Ectodermal cell (in vitro differentiated cells): ENCODE results near the gene IPO4.
A peak's percentile ranks its signal among the peaks of the same experiment; 100 is the strongest.

Experiments used
- H3K27ac ChIP-seq: 2 replicates; pipeline ENCODE4 v1.7.0; 2013; ENCODE audit warnings: mild to moderate bottlenecking, low read depth, low read length; ENCODE audit not compliant: insufficient read depth, poor library complexity, severe bottlenecking
- H3K27me3 ChIP-seq: 2 replicates; pipeline ENCODE4 v1.7.0; 2013; ENCODE audit warnings: mild to moderate bottlenecking, low read length; ENCODE audit not compliant: insufficient read depth, control insufficient read depth, poor library complexity, severe bottlenecking
- H3K36me3 ChIP-seq: one replicate; pipeline ENCODE4 v1.7.0; 2013; ENCODE audit warnings: low read length; ENCODE audit not compliant: control insufficient read depth, insufficient read depth
- H3K4me1 ChIP-seq: one replicate; pipeline ENCODE4 v1.7.0; 2013; ENCODE audit warnings: low read length; ENCODE audit not compliant: control insufficient read depth, insufficient read depth
- H3K4me3 ChIP-seq: 2 replicates; pipeline ENCODE4 v1.7.0; 2013; ENCODE audit warnings: low read depth, low read length, control low read depth; ENCODE audit not compliant: insufficient read depth
- H3K9me3 ChIP-seq: 2 replicates; pipeline ENCODE4 v1.7.0; 2013; ENCODE audit warnings: mild to moderate bottlenecking, low read length, moderate library complexity; ENCODE audit not compliant: control insufficient read depth
- WGBS, 2 experiments: methylation state at CpG; one replicate each; pipeline ENCODE4 v1.1.7; 2013; ENCODE audit warnings: missing lambda C conversion rate in 2 of 2; 5-methylcytosine and 5-hydroxymethylcytosine counted together

IPO4 gene

DNA sequence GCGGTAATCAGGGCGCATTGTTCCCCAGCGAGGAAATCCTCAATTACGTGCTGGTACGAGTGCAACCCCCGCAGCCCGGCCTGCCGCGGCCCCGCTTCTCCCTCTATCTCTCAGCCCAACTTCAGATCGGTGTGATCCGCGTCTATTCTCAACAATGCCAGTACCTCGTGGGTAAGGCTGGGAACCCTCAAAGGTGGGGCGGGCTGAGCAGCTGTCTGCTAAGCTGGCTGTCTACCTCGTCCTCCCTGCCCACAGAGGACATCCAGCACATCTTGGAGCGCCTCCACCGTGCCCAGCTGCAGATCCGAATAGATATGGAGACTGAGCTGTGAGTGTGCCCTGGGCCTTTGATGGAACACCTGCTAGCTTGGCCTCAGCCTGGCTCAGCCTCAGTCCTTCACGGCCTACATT lies 15.7 kb downstream of the IPO4 start:
- H3K27ac ChIP-seq, result no peak overlapping the region
- peaks cover 2% of the 10 kb centered on the region for H3K36me3 ChIP-seq
- peaks cover 6% of the 10 kb centered on the region for H3K4me1 ChIP-seq
- no peaks in the 10 kb centered on the region for H3K27me3 ChIP-seq
- H3K9me3 ChIP-seq, result no peaks in the 10 kb centered on the region
- 91 to 93% methylated on average over 20 of the region's 20 CpGs for WGBS, 2 experiments
- H3K4me3 ChIP-seq, result peak overlapping the region; percentile 60

DNA sequence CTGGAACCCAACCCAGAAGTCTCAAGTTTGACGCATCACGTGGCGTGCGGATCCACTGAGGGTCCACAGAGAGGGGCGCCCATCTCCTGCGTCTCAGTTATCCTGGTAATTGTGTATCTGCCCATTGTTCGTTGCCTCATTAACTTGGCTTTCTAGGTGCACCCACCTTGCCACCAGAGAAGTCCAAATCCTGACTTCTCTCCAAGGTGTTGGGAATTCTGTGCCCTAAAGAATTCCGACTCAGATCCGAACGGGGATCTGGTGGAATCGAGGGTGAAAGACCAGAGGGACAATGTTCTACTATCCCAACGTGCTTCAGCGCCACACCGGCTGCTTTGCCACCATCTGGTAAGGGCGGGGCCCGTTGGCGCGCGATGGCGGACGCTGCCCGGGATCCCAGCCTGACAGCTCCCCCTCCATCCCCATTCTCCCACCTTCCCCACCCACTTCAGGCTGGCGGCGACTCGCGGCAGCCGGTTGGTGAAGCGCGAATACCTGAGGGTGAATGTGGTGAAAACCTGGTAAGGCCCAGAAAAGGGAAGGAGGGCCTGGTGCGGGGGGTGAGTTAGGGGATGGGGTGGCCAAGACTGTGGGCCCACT lies 16.3 kb downstream of the IPO4 start:
- Histone ChIP-seq H3K4me1 (peaks cover 6% of the 10 kb centered on the region), H3K27me3 (no peaks in the 10 kb centered on the region), H3K4me3 (peak overlapping the region; percentile 60), H3K9me3 (no peaks in the 10 kb centered on the region), H3K36me3 (no peaks in the 10 kb centered on the region), H3K27ac (no peak overlapping the region)
- WGBS, 2 experiments, result 78 to 83% methylated on average over 30 of the region's 30 CpGs

DNA sequence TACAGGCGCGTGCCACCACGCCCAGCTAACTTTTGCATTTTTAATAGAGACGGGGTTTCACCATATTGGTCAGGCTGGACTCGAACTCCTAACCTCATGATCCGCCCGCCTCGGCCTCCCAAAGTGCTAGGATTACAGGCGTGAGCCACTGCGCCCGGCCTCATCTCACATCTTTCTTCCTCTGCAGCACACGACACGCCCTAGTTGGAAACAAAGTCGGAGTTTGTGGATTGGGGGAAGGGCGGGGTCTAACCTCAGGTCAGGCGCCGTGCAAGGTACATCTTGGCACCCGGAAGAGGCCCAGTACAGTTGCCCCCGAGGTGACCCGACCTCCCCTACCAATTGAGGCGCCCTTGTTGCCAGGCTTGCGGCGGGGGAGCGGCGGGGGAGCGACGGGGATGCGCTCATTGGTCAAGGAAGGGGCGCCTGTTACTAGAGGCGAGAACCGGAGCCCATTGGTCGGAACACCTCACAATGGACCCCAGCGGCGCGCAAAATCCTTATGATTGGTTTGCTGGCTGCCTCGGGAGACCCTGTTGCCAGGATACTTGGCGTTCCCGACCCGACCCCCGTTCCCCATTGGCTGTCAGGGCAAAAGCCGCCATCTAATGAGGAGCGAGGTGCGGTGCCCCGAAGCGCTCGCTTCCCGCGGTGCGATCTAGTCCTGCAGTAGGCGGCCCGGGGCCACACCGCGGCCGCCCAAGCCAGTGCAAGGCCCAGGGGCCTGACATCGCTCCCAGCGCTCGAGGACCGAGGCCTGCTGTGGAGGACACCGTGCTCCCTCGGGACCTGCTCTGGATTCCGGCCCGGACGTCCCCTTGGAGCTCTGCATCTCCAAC lies 17.0 kb downstream of the IPO4 start, which contains the start of gene REC8:
REC8 (plus strand) TSS at position 659 of the 839 bp plus-strand sequence. CDS start 473 bp downstream, outside the sequence.
- no peaks in the 10 kb centered on the region for H3K36me3 ChIP-seq
- peak within 1 kb of the TSS; percentile 60 for H3K4me3 ChIP-seq
- H3K9me3 ChIP-seq, result no peaks in the 10 kb centered on the region
- H3K4me1 ChIP-seq, result peaks cover 6% of the 10 kb centered on the region
- 27 to 31% methylated on average over 63 of the region's 63 CpGs for WGBS, 2 experiments
- no peaks in the 10 kb centered on the region for H3K27me3 ChIP-seq
- peak within 1 kb of the TSS; percentile 48 for H3K27ac ChIP-seq

DNA sequence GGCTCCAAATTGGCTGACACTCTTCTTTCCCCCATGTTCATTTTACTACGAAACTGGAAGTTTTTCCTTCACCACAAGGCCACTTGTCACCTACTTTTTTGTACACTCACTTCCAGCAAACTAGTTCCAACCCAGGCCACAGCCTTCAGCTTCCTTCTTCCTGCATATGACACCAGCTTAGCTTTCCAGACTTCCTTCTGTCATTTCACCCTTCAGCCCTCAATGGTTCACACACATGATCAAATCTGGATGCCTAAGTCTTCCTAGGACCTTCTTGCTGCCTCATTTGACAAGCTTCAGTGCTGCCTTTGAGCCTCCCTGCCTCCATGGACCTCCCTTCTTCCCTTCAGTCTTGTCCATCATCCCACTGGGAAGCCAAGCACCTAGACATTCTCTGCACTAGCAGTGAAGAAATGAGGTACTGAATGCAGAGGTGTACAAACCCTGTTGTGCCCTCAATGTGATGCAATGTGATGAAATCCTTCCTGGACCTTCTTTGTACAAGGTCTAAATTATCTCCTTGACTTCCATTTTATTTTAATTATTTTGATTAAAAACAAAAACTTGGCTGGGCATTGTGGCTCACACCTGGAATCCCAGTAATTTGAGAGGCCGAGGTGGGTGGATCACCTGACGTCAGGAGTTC lies 21.0 kb downstream of the IPO4 start:
- H3K27ac ChIP-seq, result no peak overlapping the region
- no peaks in the 10 kb centered on the region for H3K9me3 ChIP-seq
- 93% methylated on average over 3 of the region's 3 CpGs for WGBS, 2 experiments
- H3K4me1 ChIP-seq, result peaks cover 2% of the 10 kb centered on the region
- no peaks in the 10 kb centered on the region for H3K27me3 ChIP-seq
- no peak overlapping the region for H3K4me3 ChIP-seq
- H3K36me3 ChIP-seq, result no peaks in the 10 kb centered on the region

DNA sequence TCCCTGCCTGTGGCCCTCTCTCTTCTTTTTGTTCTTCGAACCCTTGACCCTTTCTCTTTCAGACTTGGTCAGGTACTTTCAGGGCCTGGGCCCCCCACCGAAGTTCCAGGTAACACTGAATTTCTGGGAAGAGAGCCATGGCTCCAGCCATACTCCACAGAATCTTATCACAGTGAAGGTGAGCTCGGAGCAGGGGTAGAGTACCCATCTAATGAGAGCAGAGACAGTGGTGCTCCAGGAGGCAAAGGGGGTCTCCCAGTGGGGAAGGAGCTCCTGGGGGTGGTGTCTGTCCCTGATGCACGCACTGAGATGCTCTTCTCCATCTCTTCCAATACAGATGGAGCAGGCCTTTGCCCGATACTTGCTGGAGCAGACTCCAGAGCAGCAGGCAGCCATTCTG lies 22.8 kb downstream of the IPO4 start:
- Histone ChIP-seq H3K9me3 (no peaks in the 10 kb centered on the region), H3K27ac (no peak overlapping the region), H3K36me3 (no peaks in the 10 kb centered on the region), H3K27me3 (no peaks in the 10 kb centered on the region), H3K4me3 (no peak overlapping the region), H3K4me1 (no peaks in the 10 kb centered on the region)
- 90 to 93% methylated on average over 5 of the region's 5 CpGs for WGBS, 2 experiments

DNA sequence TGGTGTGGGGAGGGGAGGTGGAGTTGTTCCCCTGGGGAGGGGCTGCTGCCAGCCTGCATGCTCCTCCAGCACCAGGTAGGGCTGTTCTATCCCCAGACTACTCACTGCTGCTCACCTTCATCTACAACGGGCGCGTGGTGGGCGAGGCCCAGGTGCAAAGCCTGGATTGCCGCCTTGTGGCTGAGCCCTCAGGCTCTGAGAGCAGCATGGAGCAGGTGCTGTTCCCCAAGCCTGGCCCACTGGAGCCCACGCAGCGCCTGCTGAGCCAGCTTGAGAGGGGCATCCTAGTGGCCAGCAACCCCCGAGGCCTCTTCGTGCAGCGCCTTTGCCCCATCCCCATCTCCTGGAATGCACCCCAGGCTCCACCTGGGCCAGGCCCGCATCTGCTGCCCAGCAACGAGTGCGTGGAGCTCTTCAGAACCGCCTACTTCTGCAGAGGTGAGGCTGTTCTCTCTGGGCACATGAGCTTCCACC lies 24.1 kb downstream of the IPO4 start:
- no peak overlapping the region for H3K27ac ChIP-seq
- H3K36me3 ChIP-seq, result no peaks in the 10 kb centered on the region
- no peak overlapping the region for H3K4me3 ChIP-seq
- H3K27me3 ChIP-seq, result no peaks in the 10 kb centered on the region
- no peaks in the 10 kb centered on the region for H3K9me3 ChIP-seq
- H3K4me1 ChIP-seq, result no peaks in the 10 kb centered on the region
- WGBS, 2 experiments, result 93 to 95% methylated on average over 14 of the region's 14 CpGs

DNA sequence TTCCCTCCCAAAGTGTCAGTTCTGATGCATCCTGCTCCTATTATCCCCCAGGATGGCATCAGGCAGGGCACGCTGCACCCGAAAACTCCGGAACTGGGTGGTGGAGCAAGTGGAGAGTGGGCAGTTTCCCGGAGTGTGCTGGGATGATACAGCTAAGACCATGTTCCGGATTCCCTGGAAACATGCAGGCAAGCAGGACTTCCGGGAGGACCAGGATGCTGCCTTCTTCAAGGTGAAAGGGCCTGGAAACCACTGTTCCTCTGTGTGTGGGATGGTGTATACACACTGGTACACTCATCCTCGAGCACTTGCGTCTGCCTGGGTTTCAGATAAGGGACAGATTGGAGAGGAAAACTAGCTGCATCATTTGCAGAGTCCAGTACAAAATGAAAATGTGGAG lies 26.5 kb downstream of the IPO4 start:
- Histone ChIP-seq H3K27me3 (no peaks in the 10 kb centered on the region), H3K27ac (no peak overlapping the region), H3K4me1 (no peaks in the 10 kb centered on the region), H3K4me3 (no peak overlapping the region), H3K36me3 (peaks cover 15% of the 10 kb centered on the region), H3K9me3 (no peaks in the 10 kb centered on the region)
- WGBS, 2 experiments, result 95 to 96% methylated on average over 8 of the region's 8 CpGs

DNA sequence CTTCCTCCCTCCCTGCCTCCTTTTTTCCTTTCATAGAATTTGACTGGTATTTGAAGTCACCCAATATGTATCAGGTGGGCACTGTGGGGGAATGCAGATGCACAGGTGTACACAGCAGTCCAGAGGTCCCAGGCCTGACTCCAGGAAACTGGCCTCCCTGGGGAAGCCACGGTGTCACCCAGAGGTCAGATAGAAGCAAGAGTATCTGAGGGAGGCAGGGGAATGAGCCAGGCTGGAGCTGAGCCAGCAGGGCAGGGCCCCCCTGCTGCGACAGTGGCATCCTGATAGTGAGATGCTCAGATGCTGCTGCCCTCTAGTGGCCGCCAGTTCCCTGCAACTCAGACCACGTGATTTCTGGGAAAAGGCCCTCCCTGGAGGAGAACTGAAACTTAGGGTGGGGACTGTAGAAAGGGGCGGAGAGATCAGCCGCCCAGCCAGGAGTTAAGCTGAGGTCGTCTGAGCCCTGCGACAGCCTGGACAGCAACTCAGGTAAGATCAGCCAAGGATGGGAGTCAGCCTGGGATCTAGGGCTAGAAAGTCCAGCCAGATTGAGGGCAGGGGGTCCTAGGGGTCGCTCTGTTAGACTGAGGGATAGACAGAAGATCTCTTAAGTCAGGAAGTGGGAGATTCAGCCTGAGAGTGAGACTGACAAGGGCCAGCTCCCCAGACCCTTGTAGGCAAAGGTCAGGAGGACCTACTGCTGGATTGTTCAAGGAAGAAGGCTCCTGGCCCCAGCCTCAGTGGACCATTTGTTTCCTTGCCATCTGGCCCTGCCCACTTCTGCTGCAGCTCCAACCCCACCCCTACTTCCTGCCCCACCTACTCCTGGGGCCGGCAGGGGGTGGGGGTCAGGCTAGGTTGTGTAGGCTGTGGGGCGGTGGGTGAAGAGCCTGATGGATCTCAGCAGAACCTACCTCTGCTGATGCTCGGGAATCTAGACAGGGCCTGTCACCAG lies 27.5 kb downstream of the IPO4 start, which contains the start of gene IRF9:
IRF9 (plus strand) TSS at position 416 of the 955 bp plus-strand sequence. CDS start 880 bp downstream, outside the sequence.
- 16 to 20% methylated on average over 12 of the region's 12 CpGs for WGBS, 2 experiments
- no peaks in the 10 kb centered on the region for H3K9me3 ChIP-seq
- H3K4me1 ChIP-seq, result no peaks in the 10 kb centered on the region
- H3K27me3 ChIP-seq, result no peaks in the 10 kb centered on the region
- H3K36me3 ChIP-seq, result peaks cover 20% of the 10 kb centered on the region
- peak within 1 kb of the TSS; percentile 43 for H3K4me3 ChIP-seq
- peak within 1 kb of the TSS; percentile 60 for H3K27ac ChIP-seq

DNA sequence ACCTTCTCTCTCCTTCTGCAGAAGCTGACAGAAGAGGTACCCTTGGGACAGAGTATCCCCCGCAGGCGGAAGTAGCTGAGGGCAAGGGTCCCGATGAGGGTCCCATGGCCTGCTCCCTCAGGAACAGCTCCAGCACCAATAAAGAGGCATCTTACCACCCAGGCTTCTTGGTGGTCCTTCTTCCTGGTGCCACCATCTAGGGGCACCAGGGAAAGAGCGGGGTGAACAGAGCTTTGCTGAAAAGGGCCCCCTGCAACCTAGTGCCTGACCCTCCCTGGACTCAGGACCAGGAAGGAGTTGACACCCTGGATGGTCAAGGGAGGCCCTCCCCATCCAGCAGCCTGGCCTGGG lies 28.1 kb downstream of the IPO4 start:
- Histone ChIP-seq H3K27me3 (no peaks in the 10 kb centered on the region), H3K9me3 (no peaks in the 10 kb centered on the region), H3K36me3 (peaks cover 26% of the 10 kb centered on the region), H3K4me1 (no peaks in the 10 kb centered on the region), H3K4me3 (no peak overlapping the region), H3K27ac (no peak overlapping the region)
- 96 to 98% methylated on average over 4 of the region's 4 CpGs for WGBS, 2 experiments
